Measurements from ENCODE around the gene ALDH1B1. TPM values are rescaled to one million over a fixed set of nuclear protein-coding genes. Genes with fewer than 3 reads are reported as not detected.
"Not testable (repeated sequence)": the region's sequence is repeated elsewhere in the genome, so short reads cannot be mapped to it uniquely, and the experiment has no call there.

ALDH1B1 gene
- total RNA-seq, 4 donors from 2014 or later = 1.6 to 23.7 (median 7.7) TPM

GRCh38 chr9:38396371-38396671, 3.8 kb downstream of the ALDH1B1 start:
- no peak overlapping the region for H3K4me3 ChIP-seq
- H3K9me3 ChIP-seq = no peaks in the 10 kb centered on the region
- WGBS, 2 donors = 97% methylated on average over 5 of the region's 10 CpGs; no CpG with 5 or more reads in 1 of the 2 donors
- intact Hi-C loops (cut with DNase I) = no loop called here
- no peak for TF ChIP-seq POLR2A (IDR thresholded peaks at IDR 0.05)
- peaks cover 9 to 28% (median 15%) of the 10 kb centered on the region in 3 donors for H3K4me1 ChIP-seq
- no peak for DNase-seq
- no peak overlapping the region for H3K27ac ChIP-seq
- no peaks in the 10 kb centered on the region for H3K27me3 ChIP-seq
- peaks cover 0 to 22% (median 12%) of the 10 kb centered on the region in 3 donors for H3K36me3 ChIP-seq

- H3K4me1 ChIP-seq; H3K27ac ChIP-seq; H3K27me3 ChIP-seq; intact Hi-C loops (cut with DNase I); H3K9me3 ChIP-seq; H3K4me3 ChIP-seq; DNase-seq: not testable (repeated sequence)
- 71 to 77% methylated on average over 1 of the region's 1 CpG for WGBS, 2 donors
- H3K36me3 ChIP-seq = peaks cover 0 to 22% (median 12%) of the 10 kb centered on the region in 3 donors
Measured at GRCh38 chr9:38399191-38399590, 6.7 kb downstream of the ALDH1B1 start.

- H3K27me3 ChIP-seq = peaks cover 0 to 32% (median 0%) of the 10 kb centered on the region in 4 donors
- H3K27ac ChIP-seq = no peak overlapping the region
- H3K4me3 ChIP-seq = no peak overlapping the region
- no peak for DNase-seq
- H3K36me3 ChIP-seq = peaks cover 0 to 6% (median under 1%) of the 10 kb centered on the region in 3 donors
- peaks cover 0 to 5% (median 4%) of the 10 kb centered on the region in 3 donors for H3K4me1 ChIP-seq
- intact Hi-C loops (cut with DNase I) = no loop called here
- TF ChIP-seq CTCF (IDR thresholded peaks at IDR 0.05) (no peak), POLR2A (IDR thresholded peaks at IDR 0.05) (no peak)
- 56 to 63% methylated on average over 3 to 5 of the region's 6 CpGs for WGBS, 2 donors
- no peaks in the 10 kb centered on the region for H3K9me3 ChIP-seq
Measured at GRCh38 chr9:38401994-38402393, 9.5 kb downstream of the ALDH1B1 start.

- H3K9me3 ChIP-seq = no peaks in the 10 kb centered on the region
- no peak overlapping the region for H3K27ac ChIP-seq
- peaks cover 0 to 32% (median 0%) of the 10 kb centered on the region in 4 donors for H3K27me3 ChIP-seq
- TF ChIP-seq POLR2A (IDR thresholded peaks at IDR 0.05) = no peak
- no peak for DNase-seq
- intact Hi-C loops (cut with DNase I) = no loop called here
- WGBS, 2 donors = 53% methylated on average over 5 to 6 of the region's 6 CpGs
- H3K36me3 ChIP-seq = no peaks in the 10 kb centered on the region
- H3K4me3 ChIP-seq = no peak overlapping the region
- peaks cover 0 to 5% (median 4%) of the 10 kb centered on the region in 3 donors for H3K4me1 ChIP-seq
Measured at GRCh38 chr9:38404314-38404713, 11.8 kb downstream of the ALDH1B1 start.

- DNase-seq = no peak
- Histone ChIP-seq H3K9me3 (no peaks in the 10 kb centered on the region), H3K27me3 (peaks cover 0 to 32% (median 0%) of the 10 kb centered on the region in 4 donors), H3K4me1 (no peaks in the 10 kb centered on the region), H3K36me3 (no peaks in the 10 kb centered on the region), H3K27ac (no peak overlapping the region), H3K4me3 (no peak overlapping the region)
- TF ChIP-seq CTCF (IDR thresholded peaks at IDR 0.05) (no peak), POLR2A (IDR thresholded peaks at IDR 0.05) (no peak)
- 57 to 62% methylated on average over 3 of the region's 3 CpGs for whole genome bisulfite sequencing, 2 donors
- intact Hi-C loops (cut with DNase I) = no loop called here
Measured at GRCh38 chr9:38405785-38406184, 13.3 kb downstream of the ALDH1B1 start.

- no peak for DNase-seq
- TF ChIP-seq POLR2A (IDR thresholded peaks at IDR 0.05) = no peak
- TF ChIP-seq CTCF (IDR thresholded peaks at IDR 0.05) = no peak
- Histone ChIP-seq H3K27ac (no peak overlapping the region), H3K27me3 (peaks cover 0 to 32% (median 0%) of the 10 kb centered on the region in 4 donors), H3K4me1 (no peaks in the 10 kb centered on the region), H3K4me3 (no peak overlapping the region), H3K9me3 (no peaks in the 10 kb centered on the region), H3K36me3 (no peaks in the 10 kb centered on the region)
- WGBS, 2 donors = 78 to 88% methylated on average over 8 of the region's 9 CpGs
- intact Hi-C loops (cut with DNase I) = no loop called here
Measured at GRCh38 chr9:38406476-38407186, 14.1 kb downstream of the ALDH1B1 start.
